Smooth muscle cell of the pulmonary artery (primary cell): ENCODE data around the gene RNF182. TPM values are rescaled to one million over a fixed set of nuclear protein-coding genes. Genes with fewer than 3 reads are reported as not detected.

Source experiments
- total RNA-seq: library from RNA; depleted of rRNA; stranded (reverse); fragments of >200 nt; gene quantifications from 2 replicates; pipeline ENCODE4 v1.2.3, GENCODE V29; 2014

The RNF182 gene, protein sequence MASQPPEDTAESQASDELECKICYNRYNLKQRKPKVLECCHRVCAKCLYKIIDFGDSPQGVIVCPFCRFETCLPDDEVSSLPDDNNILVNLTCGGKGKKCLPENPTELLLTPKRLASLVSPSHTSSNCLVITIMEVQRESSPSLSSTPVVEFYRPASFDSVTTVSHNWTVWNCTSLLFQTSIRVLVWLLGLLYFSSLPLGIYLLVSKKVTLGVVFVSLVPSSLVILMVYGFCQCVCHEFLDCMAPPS
- 0.40 and 9.7 TPM in 2 replicates for total RNA-seq

DNA sequence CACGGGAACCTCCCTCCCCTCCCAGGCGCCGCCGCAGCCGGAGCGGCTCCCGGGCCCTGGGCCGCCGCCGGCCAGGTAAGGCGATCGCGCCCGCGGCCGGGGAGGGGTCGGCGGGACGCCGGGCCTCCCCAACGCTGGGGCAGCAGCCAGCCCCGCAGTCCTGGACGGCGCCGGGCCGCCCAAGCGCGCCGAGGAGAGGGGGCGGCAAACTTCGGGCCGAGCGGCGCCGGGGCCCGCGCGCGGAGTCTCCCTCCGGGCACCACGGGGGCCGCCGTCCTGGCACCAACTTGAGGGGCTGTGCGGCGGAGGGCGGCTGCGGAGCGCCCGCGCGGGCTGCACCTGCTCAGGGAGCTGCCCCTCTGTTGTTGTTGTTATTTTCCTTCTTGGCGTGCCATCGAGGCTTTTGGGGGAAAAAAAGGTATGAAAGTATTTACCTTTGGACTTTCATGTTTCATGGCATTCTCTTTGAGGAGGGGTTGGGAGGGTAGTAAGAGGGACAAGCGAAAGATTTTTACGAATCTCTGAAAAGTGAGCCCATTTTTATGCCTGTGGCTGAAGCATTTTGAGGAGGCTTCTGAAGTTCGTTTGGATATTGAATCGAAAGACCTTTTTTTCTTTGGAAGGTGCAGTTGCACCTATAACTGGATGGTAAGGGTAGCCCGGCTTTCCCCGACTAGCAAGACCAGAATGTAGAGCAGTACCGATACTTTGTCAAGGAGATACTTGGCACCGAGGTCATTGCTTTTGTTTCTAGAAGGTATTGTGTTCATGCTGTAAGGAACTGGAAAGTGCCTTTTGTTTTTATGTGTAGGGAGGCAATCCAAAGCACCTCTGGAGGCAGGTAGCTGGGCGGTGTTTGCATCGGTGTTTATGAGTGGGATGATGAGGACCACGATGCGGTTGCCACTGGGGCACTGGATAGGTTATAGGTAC, at the start of gene RNF182:
Gene RNF182 (plus strand): TSS at position 4 of the 933 bp plus-strand sequence. CDS start 52,168 bp downstream, outside the sequence.

Other genes with a start within 250 kb of the RNF182 start
- 52.0 and 67.2 TPM in 2 replicates for gene RANBP9, start 213.1 kb upstream of the RNF182 start, total RNA-seq
- 8.5 and 11.3 TPM in 2 replicates for gene MCUR1, start 110.4 kb upstream of the RNF182 start, total RNA-seq
- 0.23 and 1.6 TPM in 2 replicates for gene CD83, start 192.8 kb downstream of the RNF182 start, total RNA-seq